Measurements from ENCODE around the gene BMP2K. TPM values are rescaled to one million over a fixed set of nuclear protein-coding genes. Genes with fewer than 3 reads are reported as not detected.

The BMP2K gene
- total and polyA plus RNA-seq, 4 donors, result 4.4 to 138 (median 19.3) TPM

DNA sequence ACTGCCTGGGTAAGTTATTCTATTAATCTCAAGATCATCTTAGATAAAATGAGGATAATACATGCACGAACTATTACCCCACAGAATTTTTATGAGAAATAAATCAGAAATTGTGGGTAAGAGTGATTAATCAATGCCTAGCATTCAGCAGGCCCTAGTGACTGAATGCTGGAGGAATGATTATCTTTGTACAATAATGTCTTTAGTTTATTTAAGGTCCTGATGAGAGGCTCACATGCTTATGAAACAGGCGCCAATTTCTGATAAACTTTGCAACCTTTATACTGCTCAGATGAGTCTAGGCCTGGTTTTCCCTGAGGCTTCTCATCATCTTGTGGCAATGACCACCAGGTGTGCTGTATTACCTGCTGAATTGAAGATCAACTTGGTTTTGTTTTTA is 27.8 kb upstream of the BMP2K start:
- Histone ChIP-seq H3K36me3 (ENCODE audit: control insufficient read depth in 4 of 4, insufficient read depth in 3 of 4, low read depth in 1 of 4, low read length in 3 of 4) (no peaks in the 10 kb centered on the region), H3K9ac (ENCODE audit: low read depth in 1 of 2, low read length in 2 of 2) (no peak overlapping the region), H3K27ac (ENCODE audit: low read depth in 1 of 2, low read length in 2 of 2) (no peak overlapping the region), H3K4me1 (ENCODE audit: control insufficient read depth in 4 of 4, insufficient read depth in 4 of 4, low read length in 3 of 4) (peaks cover 0 to 9% (median 2%) of the 10 kb centered on the region in 4 donors), H3K27me3 (ENCODE audit: control insufficient read depth in 4 of 4, insufficient read depth in 4 of 4, low read length in 3 of 4) (no peaks in the 10 kb centered on the region), H3K9me3 (ENCODE audit: control insufficient read depth in 4 of 4, low read length in 3 of 4) (no peaks in the 10 kb centered on the region), H3K4me3 (ENCODE audit: low read depth in 1 of 3, low read length in 3 of 3) (no peak overlapping the region)
- TF ChIP-seq EGR1 (IDR thresholded peaks at IDR 0.05; ENCODE audit: low read depth in 2 of 2) (no peak), NR2F2 (IDR thresholded peaks at IDR 0.05) (no peak), RXRA (IDR thresholded peaks at IDR 0.05) (no peak), TAF1 (conservative IDR thresholded peaks at IDR 0.05) (no peak), HNF4A (conservative IDR thresholded peaks at IDR 0.05) (no peak)
- TF ChIP-seq, protein P1, sequence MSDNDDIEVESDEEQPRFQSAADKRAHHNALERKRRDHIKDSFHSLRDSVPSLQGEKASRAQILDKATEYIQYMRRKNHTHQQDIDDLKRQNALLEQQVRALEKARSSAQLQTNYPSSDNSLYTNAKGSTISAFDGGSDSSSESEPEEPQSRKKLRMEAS (IDR thresholded peaks at IDR 0.05), result no peak
- TF ChIP-seq, protein P2, sequence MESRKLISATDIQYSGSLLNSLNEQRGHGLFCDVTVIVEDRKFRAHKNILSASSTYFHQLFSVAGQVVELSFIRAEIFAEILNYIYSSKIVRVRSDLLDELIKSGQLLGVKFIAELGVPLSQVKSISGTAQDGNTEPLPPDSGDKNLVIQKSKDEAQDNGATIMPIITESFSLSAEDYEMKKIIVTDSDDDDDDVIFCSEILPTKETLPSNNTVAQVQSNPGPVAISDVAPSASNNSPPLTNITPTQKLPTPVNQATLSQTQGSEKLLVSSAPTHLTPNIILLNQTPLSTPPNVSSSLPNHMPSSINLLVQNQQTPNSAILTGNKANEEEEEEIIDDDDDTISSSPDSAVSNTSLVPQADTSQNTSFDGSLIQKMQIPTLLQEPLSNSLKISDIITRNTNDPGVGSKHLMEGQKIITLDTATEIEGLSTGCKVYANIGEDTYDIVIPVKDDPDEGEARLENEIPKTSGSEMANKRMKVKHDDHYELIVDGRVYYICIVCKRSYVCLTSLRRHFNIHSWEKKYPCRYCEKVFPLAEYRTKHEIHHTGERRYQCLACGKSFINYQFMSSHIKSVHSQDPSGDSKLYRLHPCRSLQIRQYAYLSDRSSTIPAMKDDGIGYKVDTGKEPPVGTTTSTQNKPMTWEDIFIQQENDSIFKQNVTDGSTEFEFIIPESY (IDR thresholded peaks at IDR 0.05), result no peak
- 89% methylated on average over 2 of the region's 2 CpGs for WGBS
- DNase-seq (ENCODE audit: low spot score), result no peak

DNA sequence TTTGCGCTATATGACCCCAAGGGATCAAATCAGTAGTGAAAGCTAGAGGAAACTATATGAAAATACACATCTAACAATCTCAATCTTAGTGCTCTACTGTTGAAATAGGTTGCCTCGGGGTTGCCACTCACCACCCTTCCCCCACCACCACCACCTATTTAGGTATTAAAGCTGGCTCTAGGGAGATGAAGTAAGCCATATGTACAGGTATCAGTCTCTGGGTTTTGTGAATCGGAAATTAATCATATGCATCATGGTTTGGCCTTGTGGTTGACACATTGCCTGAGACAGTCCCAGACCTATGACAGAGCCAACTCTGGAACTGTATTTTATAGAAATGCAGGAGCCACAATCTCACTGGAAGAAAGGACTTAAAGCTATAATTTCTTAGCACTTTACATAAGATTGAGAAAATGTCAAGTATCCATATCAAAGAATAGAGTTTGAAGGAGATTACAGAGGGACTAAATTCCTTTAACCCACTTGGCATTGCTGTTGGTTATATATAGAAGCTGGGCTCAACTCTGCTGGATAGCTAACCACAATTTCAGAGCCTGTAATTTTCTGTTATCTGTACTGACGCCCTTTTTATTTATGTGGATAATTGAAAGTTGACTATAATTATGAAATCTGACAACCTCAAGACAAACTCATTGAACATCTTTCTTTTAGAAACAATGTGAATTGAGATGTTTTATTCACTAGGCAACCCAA is 26.7 kb upstream of the BMP2K start:
- Histone ChIP-seq H3K36me3 (ENCODE audit: control insufficient read depth in 4 of 4, insufficient read depth in 3 of 4, low read depth in 1 of 4, low read length in 3 of 4) (no peaks in the 10 kb centered on the region), H3K27me3 (ENCODE audit: control insufficient read depth in 4 of 4, insufficient read depth in 4 of 4, low read length in 3 of 4) (no peaks in the 10 kb centered on the region), H3K4me3 (ENCODE audit: low read depth in 1 of 3, low read length in 3 of 3) (no peak overlapping the region), H3K4me1 (ENCODE audit: control insufficient read depth in 4 of 4, insufficient read depth in 4 of 4, low read length in 3 of 4) (peaks cover 0 to 9% (median 2%) of the 10 kb centered on the region in 4 donors), H3K9ac (ENCODE audit: low read depth in 1 of 2, low read length in 2 of 2) (no peak overlapping the region), H3K9me3 (ENCODE audit: control insufficient read depth in 4 of 4, low read length in 3 of 4) (no peaks in the 10 kb centered on the region), H3K27ac (ENCODE audit: low read depth in 1 of 2, low read length in 2 of 2) (no peak overlapping the region)
- TF ChIP-seq SP1 (IDR thresholded peaks at IDR 0.05) (no peak), HNF4G (IDR thresholded peaks at IDR 0.05) (no peak), REST (IDR thresholded peaks at IDR 0.05) (no peak)
- TF ChIP-seq, protein P3, sequence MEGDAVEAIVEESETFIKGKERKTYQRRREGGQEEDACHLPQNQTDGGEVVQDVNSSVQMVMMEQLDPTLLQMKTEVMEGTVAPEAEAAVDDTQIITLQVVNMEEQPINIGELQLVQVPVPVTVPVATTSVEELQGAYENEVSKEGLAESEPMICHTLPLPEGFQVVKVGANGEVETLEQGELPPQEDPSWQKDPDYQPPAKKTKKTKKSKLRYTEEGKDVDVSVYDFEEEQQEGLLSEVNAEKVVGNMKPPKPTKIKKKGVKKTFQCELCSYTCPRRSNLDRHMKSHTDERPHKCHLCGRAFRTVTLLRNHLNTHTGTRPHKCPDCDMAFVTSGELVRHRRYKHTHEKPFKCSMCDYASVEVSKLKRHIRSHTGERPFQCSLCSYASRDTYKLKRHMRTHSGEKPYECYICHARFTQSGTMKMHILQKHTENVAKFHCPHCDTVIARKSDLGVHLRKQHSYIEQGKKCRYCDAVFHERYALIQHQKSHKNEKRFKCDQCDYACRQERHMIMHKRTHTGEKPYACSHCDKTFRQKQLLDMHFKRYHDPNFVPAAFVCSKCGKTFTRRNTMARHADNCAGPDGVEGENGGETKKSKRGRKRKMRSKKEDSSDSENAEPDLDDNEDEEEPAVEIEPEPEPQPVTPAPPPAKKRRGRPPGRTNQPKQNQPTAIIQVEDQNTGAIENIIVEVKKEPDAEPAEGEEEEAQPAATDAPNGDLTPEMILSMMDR (IDR thresholded peaks at IDR 0.05; ENCODE audit: low read depth, low read length, missing input control), result no peak
- TF ChIP-seq, protein P4, sequence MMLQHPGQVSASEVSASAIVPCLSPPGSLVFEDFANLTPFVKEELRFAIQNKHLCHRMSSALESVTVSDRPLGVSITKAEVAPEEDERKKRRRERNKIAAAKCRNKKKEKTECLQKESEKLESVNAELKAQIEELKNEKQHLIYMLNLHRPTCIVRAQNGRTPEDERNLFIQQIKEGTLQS (IDR thresholded peaks at IDR 0.05), result no peak
- WGBS, result 80% methylated on average over 4 of the region's 4 CpGs
- DNase-seq (ENCODE audit: low spot score), result no peak
